ENCODE data around the gene RCAN2.

Gene RCAN2

DNA sequence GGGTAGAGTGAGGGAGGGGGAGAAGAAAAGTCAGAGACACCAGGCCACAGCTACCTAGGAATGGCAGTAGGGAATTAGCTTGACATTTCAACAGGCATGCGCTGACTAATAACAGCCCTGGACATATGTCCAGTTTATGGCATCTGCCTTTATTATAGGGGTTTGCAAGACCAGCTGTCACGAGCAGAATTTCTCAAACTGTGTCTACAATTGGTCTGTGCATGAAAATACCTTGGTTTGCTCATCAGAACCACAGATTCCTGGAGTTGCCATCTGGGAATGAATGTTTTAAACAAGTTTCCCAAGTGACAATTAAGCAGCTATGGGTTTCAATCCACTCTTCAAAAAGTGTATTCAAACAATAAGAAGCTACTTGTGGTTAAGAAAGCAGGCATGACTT is 210.1 kb downstream of the RCAN2 start:
- TF ChIP-seq, protein P1, sequence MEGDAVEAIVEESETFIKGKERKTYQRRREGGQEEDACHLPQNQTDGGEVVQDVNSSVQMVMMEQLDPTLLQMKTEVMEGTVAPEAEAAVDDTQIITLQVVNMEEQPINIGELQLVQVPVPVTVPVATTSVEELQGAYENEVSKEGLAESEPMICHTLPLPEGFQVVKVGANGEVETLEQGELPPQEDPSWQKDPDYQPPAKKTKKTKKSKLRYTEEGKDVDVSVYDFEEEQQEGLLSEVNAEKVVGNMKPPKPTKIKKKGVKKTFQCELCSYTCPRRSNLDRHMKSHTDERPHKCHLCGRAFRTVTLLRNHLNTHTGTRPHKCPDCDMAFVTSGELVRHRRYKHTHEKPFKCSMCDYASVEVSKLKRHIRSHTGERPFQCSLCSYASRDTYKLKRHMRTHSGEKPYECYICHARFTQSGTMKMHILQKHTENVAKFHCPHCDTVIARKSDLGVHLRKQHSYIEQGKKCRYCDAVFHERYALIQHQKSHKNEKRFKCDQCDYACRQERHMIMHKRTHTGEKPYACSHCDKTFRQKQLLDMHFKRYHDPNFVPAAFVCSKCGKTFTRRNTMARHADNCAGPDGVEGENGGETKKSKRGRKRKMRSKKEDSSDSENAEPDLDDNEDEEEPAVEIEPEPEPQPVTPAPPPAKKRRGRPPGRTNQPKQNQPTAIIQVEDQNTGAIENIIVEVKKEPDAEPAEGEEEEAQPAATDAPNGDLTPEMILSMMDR (IDR thresholded peaks at IDR 0.05; ENCODE audit: low read depth, low read length, missing control alignments) = no peak

DNA sequence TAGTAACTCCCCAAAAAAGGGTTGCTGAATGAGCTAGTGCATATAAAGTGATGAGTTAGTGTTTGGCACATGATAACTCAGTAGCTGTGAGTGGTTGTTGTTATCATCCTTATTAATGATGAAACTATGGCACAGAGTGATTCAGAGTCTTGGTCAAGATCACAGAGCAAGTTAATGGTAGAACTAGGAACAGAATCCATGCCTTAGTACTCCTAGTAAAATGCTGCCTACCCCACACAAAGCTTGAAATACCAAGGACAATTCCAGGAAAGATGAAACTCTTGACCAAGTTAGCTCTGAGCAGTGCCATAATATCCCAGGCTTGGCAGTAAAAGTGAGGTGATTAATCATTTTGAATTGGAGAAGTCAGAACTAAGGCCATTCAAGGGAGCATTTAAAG is 211.4 kb downstream of the RCAN2 start:
- TF ChIP-seq, protein P1 (IDR thresholded peaks at IDR 0.05; ENCODE audit: low read depth, low read length, missing control alignments) = no peak
- no peak overlapping the region for H3K4me3 ChIP-seq (ENCODE audit: low read depth, low read length)
- DNase-seq (ENCODE audit: low read depth) = no peak

More for the DNA sequence above, 210.1 kb downstream of the RCAN2 start:
- no peak for DNase-seq (ENCODE audit: low read depth)
- no peak overlapping the region for H3K4me3 ChIP-seq (ENCODE audit: low read depth, low read length)

GRCh38 chr6:46276576-46277142 is 214.6 kb downstream of the RCAN2 start:
- no peak overlapping the region for H3K4me3 ChIP-seq (ENCODE audit: low read depth, low read length)
- no peak for DNase-seq (ENCODE audit: low read depth)
- TF ChIP-seq, protein P1 (IDR thresholded peaks at IDR 0.05; ENCODE audit: low read depth, low read length, missing control alignments) = no peak

- no peak for DNase-seq (ENCODE audit: low read depth)
- H3K4me3 ChIP-seq (ENCODE audit: low read depth, low read length) = no peak overlapping the region
- TF ChIP-seq, protein P1 (IDR thresholded peaks at IDR 0.05; ENCODE audit: low read depth, low read length, missing control alignments) = no peak
Observed at GRCh38 chr6:46274502-46274901, 216.7 kb downstream of the RCAN2 start.

DNA sequence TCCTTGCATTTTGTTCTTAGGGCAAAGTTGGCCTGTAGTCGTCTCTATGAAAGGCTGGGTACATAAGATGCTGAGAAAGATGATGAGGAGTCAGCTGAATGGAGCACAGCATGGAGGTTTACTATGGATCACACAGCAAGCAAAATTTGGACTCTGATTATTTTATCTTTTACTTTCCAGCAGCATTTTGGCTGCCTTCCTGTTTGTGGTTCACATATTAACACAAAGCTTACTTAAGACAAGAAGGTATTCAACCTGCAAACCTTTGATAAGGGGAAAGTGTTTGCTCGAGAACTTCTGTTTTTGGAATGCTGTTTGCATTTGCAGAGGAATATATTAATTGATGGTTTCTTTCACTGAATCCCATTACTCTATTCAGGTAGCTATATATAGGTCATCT is 217.3 kb downstream of the RCAN2 start:
- no peak for DNase-seq (ENCODE audit: low read depth)
- TF ChIP-seq, protein P1 (IDR thresholded peaks at IDR 0.05; ENCODE audit: low read depth, low read length, missing control alignments) = no peak

GRCh38 chr6:46271728-46272127 is 219.5 kb downstream of the RCAN2 start:
- H3K4me3 ChIP-seq (ENCODE audit: low read depth, low read length) = no peak overlapping the region
- TF ChIP-seq, protein P1 (IDR thresholded peaks at IDR 0.05; ENCODE audit: low read depth, low read length, missing control alignments) = no peak
- no peak for DNase-seq (ENCODE audit: low read depth)

More for the DNA sequence above, 217.3 kb downstream of the RCAN2 start:
- no peak overlapping the region for H3K4me3 ChIP-seq (ENCODE audit: low read depth, low read length)

DNA sequence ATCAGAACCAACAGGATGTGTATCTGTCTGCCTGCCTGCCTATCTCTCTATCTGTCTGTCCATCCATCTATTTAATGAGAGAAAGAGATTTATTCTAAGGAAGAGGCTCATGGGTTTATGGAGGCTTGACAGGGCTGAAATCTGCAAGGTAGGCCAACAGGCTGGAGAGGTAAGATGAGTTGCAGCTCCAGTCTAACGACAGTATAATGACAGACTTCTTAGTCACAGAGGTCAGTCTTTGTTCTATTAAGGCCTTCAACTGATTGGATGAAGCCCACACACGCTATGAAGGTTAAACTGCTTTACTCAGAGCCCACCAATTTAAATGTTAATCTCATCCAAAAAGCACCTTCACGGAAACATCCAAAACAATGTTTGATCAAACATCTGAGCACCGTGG is 220.1 kb downstream of the RCAN2 start:
- H3K4me3 ChIP-seq (ENCODE audit: low read depth, low read length) = no peak overlapping the region
- no peak for DNase-seq (ENCODE audit: low read depth)
- TF ChIP-seq, protein P1 (IDR thresholded peaks at IDR 0.05; ENCODE audit: low read depth, low read length, missing control alignments) = no peak
